K562 (cell line): Measurements from ENCODE around the gene NKAIN1. TPM values are rescaled to one million over a fixed set of nuclear protein-coding genes. Genes with fewer than 3 reads are reported as not detected.

ENCODE experiments used
- BRD9 ChIP-seq: fragments of 450-650 bp; IDR thresholded peaks from 2 replicates; pipeline ENCODE4 v1.6.1; 2018; ENCODE audit warnings: low read depth; ENCODE audit not compliant: partially characterized antibody
- CBFA2T3 ChIP-seq: fragments of 450-650 bp; IDR thresholded peaks from 2 replicates; pipeline ENCODE4 v1.6.1; 2017
- ETV5 ChIP-seq: sonication (generic); formaldehyde crosslinking; IDR thresholded peaks from 2 replicates; pipeline ENCODE4 v1.4.0; 2020; ENCODE audit warnings: low read depth, mild to moderate bottlenecking, missing genetic modification reagents
- MTA2 ChIP-seq: fragments of 450-650 bp; IDR thresholded peaks from 2 replicates; pipeline ENCODE4 v1.6.1; 2016; ENCODE audit warnings: low read depth
- MYC ChIP-seq, 2 experiments: fragments of 250-450 bp in 1 of 2; sonication (Bioruptor Pico) in 1 of 2; IDR thresholded peaks; 2 replicates each; pipeline versions ENCODE4 v1.5.1 to v1.6.1; 2012 to 2021; ENCODE audit warnings: low read depth in 2 of 2, borderline replicate concordance in 1 of 2, improper control_type of control experiment in 1 of 2, low read length in 1 of 2, mild to moderate bottlenecking in 1 of 2, moderate library complexity in 1 of 2
- PHTF2 ChIP-seq: fragments of 250-450 bp; sonication (Bioruptor Pico); IDR thresholded peaks from 2 replicates; pipeline ENCODE4 v1.5.0; 2021; ENCODE audit warnings: mild to moderate bottlenecking
- RBM17 ChIP-seq: fragments of 200-400 bp; formaldehyde crosslinking; IDR thresholded peaks from 2 replicates; pipeline ENCODE4 v1.6.1; 2017; ENCODE audit warnings: low read depth, mild to moderate bottlenecking, low read length, borderline replicate concordance
- SETDB1 ChIP-seq: IDR thresholded peaks from one replicate; pipeline ENCODE4 v1.6.1; 2012; ENCODE audit warnings: low read length, control low read depth, inconsistent platforms
- SIN3B ChIP-seq: fragments of 450-650 bp; IDR thresholded peaks from 2 replicates; pipeline ENCODE4 v1.6.1; 2017; ENCODE audit warnings: low read depth, mild to moderate bottlenecking, moderate library complexity
- TAF1 ChIP-seq: IDR thresholded peaks from 2 replicates; pipeline ENCODE4 v1.6.1; 2011; ENCODE audit warnings: mild to moderate bottlenecking, low read length, moderate library complexity; ENCODE audit not compliant: insufficient read depth, control insufficient read depth, severe bottlenecking; ENCODE audit errors: extremely low read depth
- ZNF140 ChIP-seq: fragments of 250-450 bp; sonication (Bioruptor Pico); IDR thresholded peaks from 2 replicates; pipeline ENCODE4 v1.8.0; 2021; ENCODE audit warnings: moderate library complexity, mild to moderate bottlenecking, inconsistent platforms
- ZNF232 ChIP-seq: sonication (generic); formaldehyde crosslinking; IDR thresholded peaks from 2 replicates; pipeline ENCODE4 v1.8.0; 2022; ENCODE audit warnings: mild to moderate bottlenecking, missing genetic modification reagents
- ZNF239 ChIP-seq: fragments of 250-450 bp; sonication (Bioruptor Pico); IDR thresholded peaks from 2 replicates; pipeline ENCODE4 v1.4.0; 2020; ENCODE audit warnings: mild to moderate bottlenecking
- ZNF324 ChIP-seq: fragments of 250-450 bp; sonication (Bioruptor Pico); IDR thresholded peaks from 2 replicates; pipeline ENCODE4 v1.4.0; 2020; ENCODE audit warnings: mild to moderate bottlenecking
- ZNF384 ChIP-seq: IDR thresholded peaks from 2 replicates; pipeline ENCODE4 v1.6.1; 2012; ENCODE audit warnings: low read depth, low read length, improper control_type of control experiment
- polyA plus RNA-seq, 8 experiments: library from polyadenylated mRNA; depleted of rRNA in 4 of 8; stranded (reverse) in 5 of 8; unstranded in 3 of 8; fragments of >200 nt; fragmentation: Nextera tagmentation in 2 of 8; fragmentation: Illumina TruSeq in 1 of 8; extraction: Ambion mirVana in 2 of 8; extraction: Trizol in 1 of 8; gene quantifications; 2 replicates each; pipeline versions ENCODE4 v1.2.1 to v1.2.3, GENCODE V29; 2011 to 2014; ENCODE audit warnings: inconsistent platforms in 1 of 8, missing spikeins in 1 of 8
- total RNA-seq, 7 experiments: library from RNA; depleted of rRNA in 6 of 7; stranded (reverse); fragments of >200 nt in 6 of 7; fragmentation: Illumina TruSeq in 2 of 7; extraction: Trizol in 2 of 7; gene quantifications; 2 replicates each; pipeline versions ENCODE4 v1.2.1 to v1.2.3, GENCODE V29; 2011 to 2021; ENCODE audit warnings: low replicate concordance in 1 of 7
- TF ChIP-seq, protein P1 (sequence below): IDR thresholded peaks from 3 replicates; pipeline ENCODE4 v1.6.1; 2011; ENCODE audit warnings: borderline replicate concordance, mild to moderate bottlenecking, moderate library complexity; ENCODE audit not compliant: insufficient read length; ENCODE audit errors: extremely low read depth
- TF ChIP-seq, protein P2 (sequence below): fragments of 450-650 bp; IDR thresholded peaks from 2 replicates; pipeline ENCODE4 v1.6.1; 2017; ENCODE audit warnings: antibody characterized with exemption
- TF ChIP-seq, protein P3 (sequence below): fragments of 250-450 bp; sonication (Bioruptor Pico); IDR thresholded peaks from 2 replicates; pipeline ENCODE4 v1.4.0; 2020; ENCODE audit warnings: mild to moderate bottlenecking

NKAIN1 gene
- total and polyA plus RNA-seq, 9 of the 15 experiments (the other 6 are each of a cell fraction or from before 2014, with no cell fraction given) = 0.03 to 0.22 (median 0.04) TPM; not detected in 3

DNA sequence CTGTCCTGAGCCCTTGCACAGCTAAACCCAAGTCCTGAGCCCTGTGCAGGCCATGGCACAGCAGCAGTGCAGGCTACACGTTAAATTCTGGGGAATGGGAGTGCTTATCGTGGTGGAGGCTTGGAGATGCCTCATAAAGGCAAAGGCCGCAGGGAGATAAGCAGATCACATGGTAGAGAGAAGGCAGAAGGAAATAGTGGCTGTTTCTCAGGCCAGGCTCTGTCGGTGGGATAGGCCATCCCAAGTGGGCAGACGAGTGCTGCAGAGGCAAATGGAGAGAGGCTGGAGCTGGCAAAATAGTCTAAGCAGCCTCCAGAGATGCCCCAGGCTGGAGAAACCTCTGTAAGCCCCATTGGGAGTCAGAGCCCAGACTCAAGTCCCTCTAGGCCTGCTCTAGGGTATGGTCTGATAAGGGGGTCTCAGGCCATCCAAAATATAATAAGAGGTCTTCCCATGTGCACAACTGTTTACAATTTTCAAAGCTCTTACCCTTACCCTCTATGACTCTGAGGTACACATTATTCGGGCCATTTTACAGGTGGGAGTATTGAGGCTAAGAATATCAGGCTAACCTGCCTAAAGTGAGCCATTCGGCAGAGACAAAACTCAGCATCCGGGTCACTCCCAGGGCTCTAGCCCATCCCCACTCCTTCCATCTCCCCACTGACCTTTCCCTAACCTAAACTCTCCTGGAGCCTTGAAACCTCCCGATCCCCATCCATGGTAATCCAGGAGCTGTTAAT is 79.6 kb downstream of the NKAIN1 start (continued):
- TF ChIP-seq, protein P1, sequence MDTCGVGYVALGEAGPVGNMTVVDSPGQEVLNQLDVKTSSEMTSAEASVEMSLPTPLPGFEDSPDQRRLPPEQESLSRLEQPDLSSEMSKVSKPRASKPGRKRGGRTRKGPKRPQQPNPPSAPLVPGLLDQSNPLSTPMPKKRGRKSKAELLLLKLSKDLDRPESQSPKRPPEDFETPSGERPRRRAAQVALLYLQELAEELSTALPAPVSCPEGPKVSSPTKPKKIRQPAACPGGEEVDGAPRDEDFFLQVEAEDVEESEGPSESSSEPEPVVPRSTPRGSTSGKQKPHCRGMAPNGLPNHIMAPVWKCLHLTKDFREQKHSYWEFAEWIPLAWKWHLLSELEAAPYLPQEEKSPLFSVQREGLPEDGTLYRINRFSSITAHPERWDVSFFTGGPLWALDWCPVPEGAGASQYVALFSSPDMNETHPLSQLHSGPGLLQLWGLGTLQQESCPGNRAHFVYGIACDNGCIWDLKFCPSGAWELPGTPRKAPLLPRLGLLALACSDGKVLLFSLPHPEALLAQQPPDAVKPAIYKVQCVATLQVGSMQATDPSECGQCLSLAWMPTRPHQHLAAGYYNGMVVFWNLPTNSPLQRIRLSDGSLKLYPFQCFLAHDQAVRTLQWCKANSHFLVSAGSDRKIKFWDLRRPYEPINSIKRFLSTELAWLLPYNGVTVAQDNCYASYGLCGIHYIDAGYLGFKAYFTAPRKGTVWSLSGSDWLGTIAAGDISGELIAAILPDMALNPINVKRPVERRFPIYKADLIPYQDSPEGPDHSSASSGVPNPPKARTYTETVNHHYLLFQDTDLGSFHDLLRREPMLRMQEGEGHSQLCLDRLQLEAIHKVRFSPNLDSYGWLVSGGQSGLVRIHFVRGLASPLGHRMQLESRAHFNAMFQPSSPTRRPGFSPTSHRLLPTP = no peak
- TF ChIP-seq, protein P2, sequence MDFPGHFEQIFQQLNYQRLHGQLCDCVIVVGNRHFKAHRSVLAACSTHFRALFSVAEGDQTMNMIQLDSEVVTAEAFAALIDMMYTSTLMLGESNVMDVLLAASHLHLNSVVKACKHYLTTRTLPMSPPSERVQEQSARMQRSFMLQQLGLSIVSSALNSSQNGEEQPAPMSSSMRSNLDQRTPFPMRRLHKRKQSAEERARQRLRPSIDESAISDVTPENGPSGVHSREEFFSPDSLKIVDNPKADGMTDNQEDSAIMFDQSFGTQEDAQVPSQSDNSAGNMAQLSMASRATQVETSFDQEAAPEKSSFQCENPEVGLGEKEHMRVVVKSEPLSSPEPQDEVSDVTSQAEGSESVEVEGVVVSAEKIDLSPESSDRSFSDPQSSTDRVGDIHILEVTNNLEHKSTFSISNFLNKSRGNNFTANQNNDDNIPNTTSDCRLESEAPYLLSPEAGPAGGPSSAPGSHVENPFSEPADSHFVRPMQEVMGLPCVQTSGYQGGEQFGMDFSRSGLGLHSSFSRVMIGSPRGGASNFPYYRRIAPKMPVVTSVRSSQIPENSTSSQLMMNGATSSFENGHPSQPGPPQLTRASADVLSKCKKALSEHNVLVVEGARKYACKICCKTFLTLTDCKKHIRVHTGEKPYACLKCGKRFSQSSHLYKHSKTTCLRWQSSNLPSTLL = no peak
- TF ChIP-seq ETV5 (CRISPR knock-in tag) = no peak
- TF ChIP-seq ZNF140 (CRISPR knock-in tag) = no peak
- no peak for TF ChIP-seq BRD9
- no peak for TF ChIP-seq ZNF384
- peak; percentile 70 for TF ChIP-seq ZNF239 (CRISPR knock-in tag)
- no peak for TF ChIP-seq ZNF232 (CRISPR knock-in tag)
- no peak for TF ChIP-seq SIN3B
- peak; percentile 34; the same call in 1 of the 2 replicates for TF ChIP-seq MTA2
- 0 out of 2 replicates have a peak, but pooled peaks have one; percentile 39 for TF ChIP-seq ZNF324 (CRISPR knock-in tag)
- TF ChIP-seq RBM17 = no peak
- TF ChIP-seq CBFA2T3 = peak; percentile 73
- TF ChIP-seq PHTF2 (CRISPR knock-in tag) = peak; percentile 8; the same call in 1 of the 2 replicates
- no peak for TF ChIP-seq TAF1
- TF ChIP-seq SETDB1 = no peak
- peak; percentile 74 for TF ChIP-seq MYC (IDR thresholded peaks at IDR 0.05; ENCODE audit: low read depth, low read length)
- TF ChIP-seq MYC (CRISPR knock-in tag; IDR thresholded peaks at IDR 0.05; ENCODE audit: borderline replicate concordance, low read depth) = peak; percentile 82; the same call in 1 of the 2 replicates
- TF ChIP-seq, protein P3, sequence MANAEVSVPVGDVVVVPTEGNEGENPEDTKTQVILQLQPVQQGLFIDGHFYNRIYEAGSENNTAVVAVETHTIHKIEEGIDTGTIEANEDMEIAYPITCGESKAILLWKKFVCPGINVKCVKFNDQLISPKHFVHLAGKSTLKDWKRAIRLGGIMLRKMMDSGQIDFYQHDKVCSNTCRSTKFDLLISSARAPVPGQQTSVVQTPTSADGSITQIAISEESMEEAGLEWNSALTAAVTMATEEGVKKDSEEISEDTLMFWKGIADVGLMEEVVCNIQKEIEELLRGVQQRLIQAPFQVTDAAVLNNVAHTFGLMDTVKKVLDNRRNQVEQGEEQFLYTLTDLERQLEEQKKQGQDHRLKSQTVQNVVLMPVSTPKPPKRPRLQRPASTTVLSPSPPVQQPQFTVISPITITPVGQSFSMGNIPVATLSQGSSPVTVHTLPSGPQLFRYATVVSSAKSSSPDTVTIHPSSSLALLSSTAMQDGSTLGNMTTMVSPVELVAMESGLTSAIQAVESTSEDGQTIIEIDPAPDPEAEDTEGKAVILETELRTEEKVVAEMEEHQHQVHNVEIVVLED = peak; percentile 52; the same call in 1 of the 2 replicates
